Measurements from ENCODE around the gene PCDH15.

PCDH15 gene

DNA sequence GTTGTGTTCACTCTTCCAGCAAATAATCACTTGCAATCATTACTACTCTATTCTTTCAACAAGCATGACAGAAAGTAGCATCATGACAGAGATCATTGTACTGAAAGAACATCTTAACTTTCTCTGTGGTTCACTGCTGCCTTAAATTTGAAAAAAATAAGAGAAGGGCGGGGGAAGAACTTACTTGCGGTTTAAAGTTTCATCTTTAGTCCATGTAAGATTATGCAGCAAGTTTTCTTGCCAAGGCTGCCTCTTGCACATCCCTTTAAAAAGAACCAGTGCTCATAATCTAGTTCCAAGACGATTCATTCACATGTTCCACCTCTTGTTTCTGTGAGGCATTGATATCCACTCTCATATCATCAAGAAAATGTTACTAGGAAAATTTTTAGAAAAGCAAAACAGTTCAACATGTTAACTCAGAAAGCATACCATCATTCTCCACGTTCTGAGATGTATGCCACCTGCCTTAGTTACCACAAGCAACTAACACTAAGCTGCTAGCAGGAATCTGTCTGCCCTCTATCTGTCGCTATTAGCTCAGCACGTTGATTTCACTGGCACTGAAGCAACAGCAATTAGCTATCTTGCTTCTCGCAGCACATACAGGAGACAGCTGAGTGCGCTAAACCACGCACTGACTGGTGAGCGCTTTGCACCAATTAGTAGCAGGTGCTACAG is at the start of gene PCDH15:
Gene PCDH15, minus strand, starts transcription at position 491 of the 681 bp plus-strand sequence. CDS start 136,969 bp downstream, outside the sequence.
- DNase-seq: peak; percentile 0
- in situ Hi-C loops (cut with MboI; ENCODE audit: low pct_unique_long_range_greater_than_20kb, low sequenced_read_pairs): no loop called here

DNA sequence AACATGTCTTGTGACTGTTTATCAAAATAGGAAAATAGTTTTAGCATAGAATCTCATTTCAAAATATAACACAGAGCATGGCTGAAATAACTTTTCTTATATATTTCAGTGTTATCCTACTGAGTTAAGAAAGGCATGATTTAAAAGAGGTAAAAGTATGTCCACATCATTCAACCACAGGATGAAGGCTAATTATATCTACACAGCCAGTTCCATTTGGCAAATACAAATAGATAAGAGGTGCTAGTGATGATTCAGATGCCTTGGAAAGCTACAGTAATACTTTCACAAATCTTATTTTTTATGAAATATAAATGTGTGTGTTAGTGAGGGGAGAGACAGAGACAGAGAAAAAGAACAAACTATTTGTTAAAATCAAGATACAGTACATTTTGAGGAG is 42.9 kb upstream of the PCDH15 start:
- in situ Hi-C loops (cut with MboI; ENCODE audit: low pct_unique_long_range_greater_than_20kb, low sequenced_read_pairs): no loop called here
- DNase-seq: no peak

DNA sequence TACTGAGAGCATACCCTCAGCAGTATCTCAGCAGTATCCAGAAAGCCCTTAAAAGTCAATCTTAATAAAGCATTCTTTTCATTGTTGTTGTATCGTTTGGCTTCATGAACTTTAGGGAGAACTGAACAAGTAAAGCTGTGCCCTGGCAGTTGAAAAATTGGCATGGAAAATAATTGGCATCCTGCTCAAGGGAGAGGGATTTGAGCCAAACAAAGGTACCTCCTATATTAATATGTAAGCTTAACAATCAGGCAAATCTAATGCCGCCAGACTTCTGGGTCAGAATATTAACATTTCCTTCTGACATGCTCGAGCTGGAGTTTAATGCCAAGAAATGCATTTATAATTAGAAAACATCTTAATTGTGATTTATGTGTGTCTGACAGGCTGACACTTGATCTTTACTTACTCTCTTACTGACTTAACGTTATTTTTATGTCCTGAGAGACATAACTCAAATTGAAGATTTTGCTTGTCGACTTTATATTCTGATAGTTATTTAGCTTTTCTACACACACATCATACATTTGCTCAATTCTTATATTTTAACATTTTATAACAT is 42.1 kb upstream of the PCDH15 start:
- in situ Hi-C loops (cut with MboI; ENCODE audit: low pct_unique_long_range_greater_than_20kb, low sequenced_read_pairs): no loop called here
- DNase-seq: no peak

DNA sequence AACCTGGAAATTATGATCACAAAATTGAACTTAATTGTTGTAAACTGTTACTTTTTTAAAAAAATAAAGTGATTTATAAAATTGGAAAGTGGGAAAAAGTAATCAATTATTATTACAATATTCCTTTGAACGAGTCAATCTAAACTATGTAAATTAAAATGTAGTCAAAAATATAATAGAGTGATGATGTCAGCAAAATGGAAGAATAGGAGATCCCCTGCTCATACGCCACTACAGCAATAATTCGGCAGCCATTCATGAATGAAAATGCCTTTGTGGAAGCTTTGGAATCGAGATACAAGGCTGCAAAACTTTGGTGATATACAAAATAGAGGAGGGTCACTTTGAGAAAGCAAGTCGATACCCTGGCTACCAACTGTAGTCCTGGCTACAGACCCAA is 36.4 kb upstream of the PCDH15 start:
- in situ Hi-C loops (cut with MboI; ENCODE audit: low pct_unique_long_range_greater_than_20kb, low sequenced_read_pairs): no loop called here
- no peak for DNase-seq

DNA sequence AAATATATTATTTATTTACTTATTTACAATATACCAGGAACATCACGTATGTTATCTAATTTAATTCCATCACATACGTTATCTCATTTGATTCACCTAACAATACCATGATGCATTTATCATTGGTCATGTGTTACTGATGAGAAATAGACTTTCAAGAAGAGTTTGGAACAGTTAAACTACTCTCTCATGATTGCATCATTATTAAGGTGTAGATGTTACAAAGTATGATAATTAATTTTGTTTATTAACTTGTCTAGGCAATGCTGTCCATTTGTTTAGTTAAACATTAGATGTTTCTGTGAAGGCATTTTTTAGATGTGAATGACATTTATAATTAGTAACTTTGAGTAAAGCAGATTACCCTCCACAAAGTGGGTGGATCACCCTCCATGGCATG is 32.0 kb upstream of the PCDH15 start:
- DNase-seq: no peak
- in situ Hi-C loops (cut with MboI; ENCODE audit: low pct_unique_long_range_greater_than_20kb, low sequenced_read_pairs): no loop called here

DNA sequence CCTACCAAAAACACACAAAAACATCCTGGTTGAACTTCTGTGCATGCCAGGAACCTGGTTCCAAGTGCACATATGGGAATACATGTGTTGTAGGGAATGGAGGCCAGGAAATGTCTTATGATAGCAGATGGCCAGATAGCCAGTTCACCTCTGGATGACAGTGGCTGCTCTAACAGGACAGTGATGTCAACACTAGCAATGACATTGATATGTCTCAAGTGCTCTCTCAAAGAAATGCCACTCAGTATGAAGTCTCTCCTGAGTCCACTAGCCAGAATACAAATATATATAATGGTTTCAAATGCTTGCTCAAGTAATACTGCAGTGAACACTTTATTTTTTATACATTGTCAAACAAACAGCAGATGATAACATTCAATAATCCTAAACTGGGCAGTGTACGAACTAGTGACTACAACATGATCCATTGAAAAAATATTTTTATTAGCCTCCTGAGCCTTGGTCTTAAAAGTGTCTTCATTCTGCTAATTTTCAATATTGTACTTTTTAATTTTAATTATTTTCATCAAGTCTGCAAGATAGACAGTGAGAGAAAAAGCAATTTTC is 26.0 kb upstream of the PCDH15 start:
- DNase-seq: no peak
- in situ Hi-C loops (cut with MboI; ENCODE audit: low pct_unique_long_range_greater_than_20kb, low sequenced_read_pairs): no loop called here

DNA sequence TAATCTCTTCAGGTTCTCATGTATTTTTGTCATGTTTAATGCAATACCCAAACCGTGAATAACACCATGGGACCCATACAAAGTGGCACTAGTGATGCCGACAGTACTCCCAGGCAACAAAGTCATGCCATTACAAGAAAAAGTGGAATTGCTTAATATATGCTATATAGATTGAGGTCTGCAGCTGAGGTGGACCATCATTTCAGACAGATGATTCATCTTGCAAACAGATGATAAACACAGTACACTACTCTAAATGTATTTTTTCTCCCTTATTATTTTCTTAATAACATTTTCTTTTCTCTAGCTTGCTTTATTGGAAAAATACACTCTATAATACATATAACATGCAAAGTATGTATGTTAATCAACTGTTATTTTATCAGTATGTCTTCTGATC is 14.6 kb upstream of the PCDH15 start:
- in situ Hi-C loops (cut with MboI; ENCODE audit: low pct_unique_long_range_greater_than_20kb, low sequenced_read_pairs): no loop called here
- no peak for DNase-seq

DNA sequence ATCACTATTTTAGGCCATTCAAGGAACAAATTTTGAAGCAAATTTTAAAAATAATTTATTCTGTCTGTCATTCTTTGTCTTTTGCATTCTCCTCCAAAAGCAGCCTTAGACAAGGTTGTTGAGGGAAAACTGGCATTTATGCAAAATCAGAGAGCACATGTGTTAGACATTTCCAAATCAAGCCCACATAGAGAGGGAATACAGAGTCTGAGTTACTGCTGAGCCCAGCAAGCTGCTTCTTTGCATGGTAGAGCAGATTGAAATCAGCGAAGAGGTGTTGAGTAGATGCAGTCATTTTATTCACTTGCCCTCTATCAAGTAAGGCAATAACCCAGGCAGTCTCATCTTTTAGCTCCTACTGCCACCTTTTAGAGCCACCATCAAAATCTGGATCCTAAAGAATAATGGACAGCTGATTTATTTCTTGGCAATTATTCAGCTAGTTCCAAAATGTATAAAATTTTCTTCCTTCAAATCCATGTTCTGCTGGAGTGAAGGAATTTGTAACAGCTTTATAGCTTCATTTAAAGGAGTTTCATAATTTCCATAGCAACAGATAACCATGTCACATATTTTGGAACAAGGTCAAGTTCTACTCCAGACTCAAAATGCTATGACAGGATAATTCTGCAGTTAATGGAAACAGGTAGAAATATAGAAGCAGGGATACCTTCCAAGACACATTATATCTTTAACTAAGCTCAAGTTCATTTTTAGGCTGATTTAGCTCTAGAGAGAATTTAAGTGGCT is 7.3 kb upstream of the PCDH15 start:
- in situ Hi-C loops (cut with MboI; ENCODE audit: low pct_unique_long_range_greater_than_20kb, low sequenced_read_pairs): no loop called here
- DNase-seq: no peak

DNA sequence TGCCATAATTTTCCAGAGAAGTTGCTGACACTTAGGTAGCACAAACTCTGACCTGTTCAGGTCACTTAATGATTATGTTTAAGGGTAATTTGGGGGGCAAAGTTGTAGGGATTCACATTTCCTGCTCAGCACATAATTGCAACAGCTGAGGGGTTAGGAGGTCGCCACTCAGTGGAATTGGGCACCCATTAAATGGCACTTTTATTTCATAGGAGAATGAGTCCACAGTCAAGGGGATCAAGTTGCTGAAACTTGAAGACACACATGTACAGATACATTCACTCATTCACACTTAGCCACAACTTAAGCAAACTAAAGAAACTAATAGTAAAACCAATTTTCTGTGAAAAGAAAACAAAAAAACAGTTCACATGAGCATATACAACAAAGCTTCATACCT is 1.5 kb downstream of the PCDH15 start:
- DNase-seq: no peak
- in situ Hi-C loops (cut with MboI; ENCODE audit: low pct_unique_long_range_greater_than_20kb, low sequenced_read_pairs): no loop called here

DNA sequence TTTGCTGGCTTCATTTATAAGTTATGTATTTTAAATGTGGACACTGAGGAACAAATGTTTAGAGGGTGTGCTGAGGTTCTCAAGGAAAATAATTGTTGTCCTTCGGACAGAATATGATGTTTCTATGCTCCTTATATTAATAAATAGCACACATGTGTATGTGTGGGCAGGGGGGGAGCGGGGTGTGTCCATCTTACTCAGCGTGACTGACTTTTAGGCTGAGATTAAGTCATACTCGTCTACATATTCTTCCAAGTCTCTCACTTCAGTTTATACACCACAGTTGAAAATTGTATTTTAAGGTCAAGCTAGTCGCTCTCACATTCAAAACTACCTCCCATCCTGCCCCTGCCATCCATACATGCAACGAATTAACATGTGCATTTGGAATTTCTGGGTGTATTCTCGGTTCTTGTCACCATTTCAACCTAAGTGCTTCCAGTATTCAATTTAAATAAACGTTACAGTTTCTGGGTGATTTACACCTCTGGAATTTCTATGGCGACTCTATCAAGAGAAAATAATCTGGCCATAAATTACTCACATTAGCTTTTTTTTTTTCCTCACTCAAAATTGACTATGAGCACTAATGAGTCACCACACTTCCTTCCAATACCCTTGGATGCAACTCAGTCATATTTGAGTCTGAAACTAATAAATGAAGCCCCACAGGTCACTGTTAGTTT is 3.3 kb downstream of the PCDH15 start:
- no peak for DNase-seq
- in situ Hi-C loops (cut with MboI; ENCODE audit: low pct_unique_long_range_greater_than_20kb, low sequenced_read_pairs): no loop called here

DNA sequence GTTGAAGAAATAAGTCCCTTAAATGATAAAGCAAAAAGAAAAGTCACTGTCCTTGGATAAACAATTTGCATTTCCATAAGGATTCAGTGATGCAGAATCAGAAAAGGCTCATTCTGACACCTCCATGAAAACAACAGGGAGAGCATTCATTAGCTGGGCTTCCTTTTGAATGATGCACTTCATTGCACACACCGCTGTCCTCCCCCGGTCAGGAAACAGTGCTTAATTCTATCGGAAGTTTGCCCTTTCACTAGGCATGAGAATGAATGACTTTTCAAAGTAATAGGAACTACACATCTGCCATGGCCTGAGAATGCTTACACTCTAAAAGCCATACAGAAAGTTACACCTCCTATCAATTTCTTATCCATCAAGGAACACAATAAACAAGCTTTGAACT is 4.2 kb downstream of the PCDH15 start:
- in situ Hi-C loops (cut with MboI; ENCODE audit: low pct_unique_long_range_greater_than_20kb, low sequenced_read_pairs): no loop called here
- DNase-seq: no peak

DNA sequence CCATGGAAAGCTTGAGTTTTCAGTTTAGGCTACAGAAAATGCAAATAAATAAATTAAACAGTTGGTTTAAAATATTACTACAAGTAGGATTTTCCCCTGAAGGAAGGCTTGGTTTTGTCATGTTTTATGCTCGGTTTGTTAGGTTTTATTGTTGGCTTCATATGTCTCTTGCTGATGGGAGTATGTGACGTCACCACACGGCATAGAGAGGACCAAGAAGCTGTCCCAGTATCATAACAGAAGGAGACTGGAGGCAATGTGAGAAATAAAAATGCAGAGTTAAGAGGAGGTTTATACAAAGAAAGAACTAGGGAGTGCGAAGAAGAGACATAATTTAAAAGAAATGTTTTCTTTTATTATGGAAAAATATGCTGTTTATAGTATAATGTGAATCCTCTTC is 24.4 kb downstream of the PCDH15 start:
- no peak for DNase-seq
- in situ Hi-C loops (cut with MboI; ENCODE audit: low pct_unique_long_range_greater_than_20kb, low sequenced_read_pairs): no loop called here

DNA sequence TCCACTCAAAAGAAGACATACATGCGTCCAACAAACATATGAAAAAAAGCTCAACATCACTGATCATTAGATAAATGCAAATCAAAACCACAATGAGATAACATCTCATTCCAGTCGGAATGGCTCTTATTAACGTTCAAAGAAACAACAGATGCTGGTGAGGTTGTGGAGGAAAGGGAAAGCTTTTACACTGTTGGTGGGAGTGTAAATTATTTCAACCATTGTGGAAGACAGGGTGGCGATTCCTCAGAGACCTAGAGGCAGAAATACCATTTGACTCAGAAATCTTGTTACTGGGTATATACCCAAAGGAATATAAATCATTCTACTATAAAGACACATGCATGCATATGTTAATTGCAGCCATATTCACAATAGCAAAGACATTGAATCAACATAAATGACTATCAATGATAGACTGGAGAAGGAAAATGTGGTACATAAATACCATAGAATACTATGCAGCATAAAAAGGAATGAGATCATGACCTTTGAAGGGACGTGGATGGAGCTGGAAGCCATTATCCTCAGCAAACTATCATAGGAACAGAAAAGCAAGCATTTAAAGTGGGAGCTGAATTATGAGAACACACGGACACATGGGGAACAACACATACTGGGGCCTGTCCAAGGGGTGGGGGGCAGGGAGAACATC is 28.4 kb downstream of the PCDH15 start:
- in situ Hi-C loops (cut with MboI; ENCODE audit: low pct_unique_long_range_greater_than_20kb, low sequenced_read_pairs): no loop called here
- DNase-seq: no peak

DNA sequence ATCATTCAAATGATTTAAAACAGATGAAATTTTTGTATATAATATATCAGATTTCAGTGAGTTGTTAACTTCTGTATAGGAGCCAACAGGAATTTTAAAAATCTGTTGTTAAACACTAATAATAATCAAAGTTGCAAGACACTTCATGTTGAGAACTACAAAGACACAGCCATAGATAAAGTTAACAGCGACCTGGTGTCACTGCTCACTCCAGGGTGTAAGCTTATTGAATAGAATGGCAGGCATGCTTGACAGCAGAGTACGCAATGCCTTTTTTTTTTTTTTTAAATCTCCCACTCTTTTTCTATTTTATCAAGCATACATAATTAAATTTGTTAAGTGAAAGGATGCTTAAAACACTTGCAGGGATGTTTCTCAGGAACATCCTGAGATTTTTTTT is 32.0 kb downstream of the PCDH15 start:
- in situ Hi-C loops (cut with MboI; ENCODE audit: low pct_unique_long_range_greater_than_20kb, low sequenced_read_pairs): no loop called here
- DNase-seq: no peak

DNA sequence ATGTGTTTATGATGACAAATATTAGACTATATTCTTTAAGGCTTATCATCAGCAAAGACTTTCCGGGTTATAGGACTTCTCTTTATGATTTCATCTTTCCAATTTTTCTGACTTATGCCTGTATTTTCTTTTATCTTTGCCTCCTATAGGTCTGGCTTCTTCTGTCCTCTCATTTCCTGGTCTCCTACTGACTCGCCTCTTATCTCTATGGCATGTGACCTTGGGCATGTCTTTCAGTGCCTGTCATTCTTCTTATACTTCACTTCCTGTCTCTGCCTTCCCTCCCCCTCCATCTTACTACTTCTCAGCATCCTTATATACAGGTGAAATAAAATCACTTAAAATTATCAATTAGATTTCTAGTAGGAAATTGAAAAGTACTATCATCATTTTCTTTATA is 42.2 kb downstream of the PCDH15 start:
- in situ Hi-C loops (cut with MboI; ENCODE audit: low pct_unique_long_range_greater_than_20kb, low sequenced_read_pairs): no loop called here
- no peak for DNase-seq

DNA sequence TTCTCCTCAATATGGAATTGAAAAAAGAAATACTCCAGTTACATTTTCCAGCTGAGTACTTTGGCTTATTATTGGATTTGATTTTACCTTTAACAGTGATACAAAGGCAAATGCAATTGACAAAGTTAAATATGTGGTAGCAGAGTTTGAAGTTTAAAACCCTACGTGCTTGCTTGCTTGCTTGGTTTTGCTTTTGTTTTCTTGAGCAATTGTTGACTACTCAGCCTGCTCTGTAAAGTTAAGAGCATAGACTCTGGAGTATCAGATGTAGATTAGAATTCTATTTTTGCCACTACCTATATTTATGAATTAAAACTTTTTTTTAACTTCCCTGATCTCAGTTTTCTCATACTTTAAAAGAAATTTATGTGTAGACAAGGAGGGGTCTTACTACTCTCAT is 51.4 kb downstream of the PCDH15 start:
- DNase-seq: no peak
- in situ Hi-C loops (cut with MboI; ENCODE audit: low pct_unique_long_range_greater_than_20kb, low sequenced_read_pairs): no loop called here

DNA sequence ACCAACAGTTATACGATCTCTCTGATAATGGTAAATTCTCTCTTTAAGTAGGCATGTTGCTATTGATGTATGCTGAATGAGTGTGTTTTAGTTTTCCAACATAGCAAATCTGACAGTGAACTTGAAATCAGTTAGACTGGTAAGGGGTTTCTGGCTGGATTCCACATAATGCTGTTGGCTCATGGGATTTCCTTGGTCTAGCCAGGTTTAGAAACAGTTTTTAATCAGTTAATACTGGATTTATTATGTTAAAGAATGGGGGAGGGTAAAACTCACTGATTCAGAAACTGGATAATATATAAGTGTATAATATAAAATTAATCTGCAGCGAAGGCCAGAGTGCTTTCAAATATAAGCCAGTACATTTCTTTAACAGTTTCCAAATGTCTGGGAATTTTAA is 55.6 kb downstream of the PCDH15 start:
- in situ Hi-C loops (cut with MboI; ENCODE audit: low pct_unique_long_range_greater_than_20kb, low sequenced_read_pairs): no loop called here
- no peak for DNase-seq

DNA sequence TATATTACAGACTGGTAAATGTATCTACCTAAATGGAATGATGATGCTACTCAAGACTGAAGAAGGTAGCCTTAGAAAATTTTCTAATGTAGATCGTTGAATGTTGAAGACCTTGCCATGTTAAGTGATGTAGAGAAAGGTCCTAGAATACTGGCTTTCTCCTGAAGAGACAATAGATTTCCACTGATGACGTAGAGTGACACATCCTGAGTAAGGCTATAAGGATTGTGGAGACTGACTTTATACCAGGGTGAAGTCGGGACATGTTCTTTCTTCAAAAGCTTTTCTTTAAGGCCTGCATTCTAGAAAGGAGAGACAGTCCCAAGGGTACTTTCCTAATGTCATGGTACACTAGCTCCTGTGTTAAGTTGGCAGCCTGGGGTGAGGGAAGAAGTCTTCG is 58.6 kb downstream of the PCDH15 start:
- in situ Hi-C loops (cut with MboI; ENCODE audit: low pct_unique_long_range_greater_than_20kb, low sequenced_read_pairs): no loop called here
- no peak for DNase-seq

DNA sequence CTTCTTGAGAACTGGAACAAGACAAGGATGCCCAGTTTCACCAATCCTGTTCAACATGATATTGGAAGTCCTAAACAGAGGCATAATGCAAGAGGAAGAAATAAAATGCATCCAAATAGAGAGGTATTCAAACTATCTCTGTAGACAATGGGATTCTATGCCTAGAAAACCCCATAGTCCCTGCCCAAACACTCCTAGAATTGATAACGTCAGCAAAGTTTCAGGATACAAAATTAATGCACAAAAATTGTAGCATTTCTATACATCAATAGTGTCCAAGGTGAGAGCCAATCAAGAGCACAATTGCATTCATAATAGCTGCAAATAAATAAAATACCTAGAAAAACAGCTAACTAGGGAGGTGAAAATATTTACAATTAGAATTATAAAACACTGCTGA is 72.5 kb downstream of the PCDH15 start:
- DNase-seq: no peak
- in situ Hi-C loops (cut with MboI; ENCODE audit: low pct_unique_long_range_greater_than_20kb, low sequenced_read_pairs): no loop called here
